Karpas-422 (cell line): ENCODE results near the gene MCHR2. TPM values are rescaled to one million over a fixed set of nuclear protein-coding genes. Genes with fewer than 3 reads are reported as not detected.

ENCODE experiments used
- DNase-seq: peaks from one replicate; pipeline ENCODE4 v3.0.0-alpha.2; 2015
- H2AFZ ChIP-seq: fragments of 200-600 bp; sonication (generic); 2 replicates; pipeline ENCODE4 v1.6.1; 2014; ENCODE audit warnings: antibody characterized with exemption, low read length, mixed read lengths
- H3K27ac ChIP-seq: fragments of 200-600 bp; sonication (generic); 2 replicates; pipeline ENCODE4 v1.5.1; 2014; ENCODE audit warnings: mild to moderate bottlenecking, low read length, moderate library complexity
- H3K27me3 ChIP-seq: fragments of 200-600 bp; sonication (generic); 2 replicates; pipeline ENCODE4 v1.6.1; 2014; ENCODE audit warnings: low read length, mixed read lengths
- H3K36me3 ChIP-seq: fragments of 200-600 bp; sonication (generic); 2 replicates; pipeline ENCODE4 v1.6.1; 2014; ENCODE audit warnings: low read length, mixed read lengths; ENCODE audit not compliant: insufficient read depth
- H3K4me1 ChIP-seq: fragments of 200-600 bp; sonication (generic); 2 replicates; pipeline ENCODE4 v1.6.1; 2014; ENCODE audit warnings: mild to moderate bottlenecking, low read length, mixed read lengths
- H3K4me2 ChIP-seq: fragments of 200-600 bp; sonication (generic); 2 replicates; pipeline ENCODE4 v1.6.1; 2014; ENCODE audit warnings: low read length, low read depth, mild to moderate bottlenecking; ENCODE audit not compliant: poor library complexity, severe bottlenecking
- H3K4me3 ChIP-seq: fragments of 200-600 bp; sonication (generic); 2 replicates; pipeline ENCODE4 v1.5.1; 2014; ENCODE audit warnings: mild to moderate bottlenecking, antibody characterized with exemption, low read length, mixed read lengths
- H3K79me2 ChIP-seq: fragments of 200-600 bp; sonication (generic); 2 replicates; pipeline ENCODE4 v1.6.1; 2014; ENCODE audit warnings: mild to moderate bottlenecking, low read length, mixed read lengths
- H3K9ac ChIP-seq: fragments of 200-600 bp; sonication (generic); 2 replicates; pipeline ENCODE4 v1.6.0; 2014; ENCODE audit warnings: low read length
- H3K9me2 ChIP-seq: fragments of 200-600 bp; sonication (generic), shearing (Covaris generic); replicated peaks from 2 replicates; pipeline ENCODE4 v1.6.0; 2014; ENCODE audit warnings: mild to moderate bottlenecking, low read length, moderate library complexity; ENCODE audit not compliant: insufficient read depth
- H3K9me3 ChIP-seq: fragments of 300-700, 200-600 bp; sonication (generic); 2 replicates; pipeline ENCODE4 v1.6.1; 2014; ENCODE audit warnings: low read length, mixed read lengths
- H4K20me1 ChIP-seq: fragments of 200-600 bp; sonication (generic); 2 replicates; pipeline ENCODE4 v1.6.1; 2014; ENCODE audit warnings: mild to moderate bottlenecking, antibody characterized with exemption, low read length, low read depth; ENCODE audit not compliant: insufficient read depth
- total RNA-seq: library from RNA; depleted of rRNA; stranded (reverse); fragments of >200 nt; shearing (Covaris generic); gene quantifications from 2 replicates; pipeline ENCODE4 v1.2.3, GENCODE V29; 2014; ENCODE audit warnings: low replicate concordance

The MCHR2 gene
- total RNA-seq, 1 experiment from 2014 or later, result not detected

GRCh38 chr6:99995916-99996315 lies 1.9 kb upstream of the MCHR2 start:
- Histone ChIP-seq H3K9ac (no peak overlapping the region), H3K4me2 (no peak overlapping the region), H3K4me3 (no peak overlapping the region), H2AFZ (no peak overlapping the region), H3K36me3 (no peaks in the 10 kb centered on the region), H3K9me3 (no peaks in the 10 kb centered on the region), H3K9me2 (no peaks in the 10 kb centered on the region), H4K20me1 (no peaks in the 10 kb centered on the region), H3K4me1 (peaks cover 7% of the 10 kb centered on the region), H3K27ac (no peak overlapping the region), H3K79me2 (no peaks in the 10 kb centered on the region), H3K27me3 (no peaks in the 10 kb centered on the region)
- DNase-seq, result no peak

GRCh38 chr6:99993146-99993532 lies 884 bp downstream of the MCHR2 start:
- DNase-seq, result peak; percentile 29
- Histone ChIP-seq H3K27me3 (no peaks in the 10 kb centered on the region), H3K79me2 (no peaks in the 10 kb centered on the region), H3K36me3 (no peaks in the 10 kb centered on the region), H2AFZ (no peak overlapping the region), H3K4me3 (no peak overlapping the region), H3K4me1 (no peaks in the 10 kb centered on the region), H3K9me3 (no peaks in the 10 kb centered on the region), H3K9ac (no peak overlapping the region), H3K27ac (no peak overlapping the region), H3K4me2 (no peak overlapping the region), H4K20me1 (no peaks in the 10 kb centered on the region), H3K9me2 (no peaks in the 10 kb centered on the region)

- Histone ChIP-seq H4K20me1 (no peaks in the 10 kb centered on the region), H3K9me2 (no peaks in the 10 kb centered on the region), H3K27ac (no peak overlapping the region), H3K4me2 (no peak overlapping the region), H3K4me1 (no peaks in the 10 kb centered on the region), H3K9ac (no peak overlapping the region), H3K9me3 (no peaks in the 10 kb centered on the region), H3K79me2 (no peaks in the 10 kb centered on the region), H2AFZ (no peak overlapping the region), H3K36me3 (no peaks in the 10 kb centered on the region), H3K4me3 (no peak overlapping the region), H3K27me3 (no peaks in the 10 kb centered on the region)
- DNase-seq, result peak; percentile 23
Observed at GRCh38 chr6:99991955-99992354, 2.1 kb downstream of the MCHR2 start.

GRCh38 chr6:99980741-99981140 lies 13.3 kb downstream of the MCHR2 start:
- Histone ChIP-seq H3K27me3 (no peaks in the 10 kb centered on the region), H3K79me2 (no peaks in the 10 kb centered on the region), H3K4me1 (no peaks in the 10 kb centered on the region), H3K4me2 (no peak overlapping the region), H3K9ac (no peak overlapping the region), H3K9me2 (no peaks in the 10 kb centered on the region), H4K20me1 (no peaks in the 10 kb centered on the region), H3K9me3 (no peaks in the 10 kb centered on the region), H3K27ac (no peak overlapping the region), H3K36me3 (no peaks in the 10 kb centered on the region), H3K4me3 (no peak overlapping the region), H2AFZ (no peak overlapping the region)
- no peak for DNase-seq

GRCh38 chr6:99979953-99980352 lies 14.1 kb downstream of the MCHR2 start:
- no peak for DNase-seq
- H3K36me3 ChIP-seq, result no peaks in the 10 kb centered on the region
- H3K9ac ChIP-seq, result no peak overlapping the region
- no peaks in the 10 kb centered on the region for H3K9me2 ChIP-seq
- no peaks in the 10 kb centered on the region for H4K20me1 ChIP-seq
- no peaks in the 10 kb centered on the region for H3K79me2 ChIP-seq
- H3K9me3 ChIP-seq, result no peaks in the 10 kb centered on the region
- no peak overlapping the region for H2AFZ ChIP-seq
- H3K4me3 ChIP-seq, result no peak overlapping the region
- H3K27me3 ChIP-seq, result no peaks in the 10 kb centered on the region
- no peaks in the 10 kb centered on the region for H3K4me1 ChIP-seq
- no peak overlapping the region for H3K4me2 ChIP-seq
- no peak overlapping the region for H3K27ac ChIP-seq

DNA sequence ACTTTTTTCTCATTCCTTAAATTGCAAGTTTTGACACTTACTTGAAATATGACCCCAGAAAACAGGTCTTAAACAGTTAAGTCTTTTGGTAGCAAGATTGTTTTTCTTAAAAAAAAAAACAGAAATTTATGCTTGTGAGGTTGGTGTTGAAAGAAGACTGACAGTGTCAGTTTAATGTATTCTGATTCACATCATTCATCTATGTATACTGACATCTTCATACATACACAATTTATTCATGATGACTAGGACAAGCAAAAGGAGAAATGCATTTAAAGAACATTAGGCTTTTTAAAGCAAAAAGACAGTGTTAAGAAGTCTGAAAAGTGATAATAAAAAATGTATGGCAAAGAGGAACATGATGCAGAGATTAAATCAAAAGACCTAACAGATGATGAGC lies 27.0 kb downstream of the MCHR2 start:
- Histone ChIP-seq H3K79me2 (no peaks in the 10 kb centered on the region), H3K36me3 (no peaks in the 10 kb centered on the region), H3K27me3 (no peaks in the 10 kb centered on the region), H3K9me3 (no peaks in the 10 kb centered on the region), H3K4me3 (no peak overlapping the region), H4K20me1 (no peaks in the 10 kb centered on the region), H2AFZ (no peak overlapping the region), H3K9me2 (no peaks in the 10 kb centered on the region), H3K4me1 (no peaks in the 10 kb centered on the region), H3K27ac (no peak overlapping the region), H3K4me2 (no peak overlapping the region), H3K9ac (no peak overlapping the region)
- no peak for DNase-seq

- no peaks in the 10 kb centered on the region for H3K36me3 ChIP-seq
- no peaks in the 10 kb centered on the region for H3K79me2 ChIP-seq
- no peak overlapping the region for H3K9ac ChIP-seq
- no peaks in the 10 kb centered on the region for H3K4me1 ChIP-seq
- no peak overlapping the region for H3K4me3 ChIP-seq
- H3K9me2 ChIP-seq, result no peaks in the 10 kb centered on the region
- H3K27ac ChIP-seq, result no peak overlapping the region
- H4K20me1 ChIP-seq, result no peaks in the 10 kb centered on the region
- H3K27me3 ChIP-seq, result no peaks in the 10 kb centered on the region
- no peaks in the 10 kb centered on the region for H3K9me3 ChIP-seq
- no peak overlapping the region for H3K4me2 ChIP-seq
- no peak for DNase-seq
- H2AFZ ChIP-seq, result no peak overlapping the region
Observed at GRCh38 chr6:99960027-99960426, 34.0 kb downstream of the MCHR2 start.

DNA sequence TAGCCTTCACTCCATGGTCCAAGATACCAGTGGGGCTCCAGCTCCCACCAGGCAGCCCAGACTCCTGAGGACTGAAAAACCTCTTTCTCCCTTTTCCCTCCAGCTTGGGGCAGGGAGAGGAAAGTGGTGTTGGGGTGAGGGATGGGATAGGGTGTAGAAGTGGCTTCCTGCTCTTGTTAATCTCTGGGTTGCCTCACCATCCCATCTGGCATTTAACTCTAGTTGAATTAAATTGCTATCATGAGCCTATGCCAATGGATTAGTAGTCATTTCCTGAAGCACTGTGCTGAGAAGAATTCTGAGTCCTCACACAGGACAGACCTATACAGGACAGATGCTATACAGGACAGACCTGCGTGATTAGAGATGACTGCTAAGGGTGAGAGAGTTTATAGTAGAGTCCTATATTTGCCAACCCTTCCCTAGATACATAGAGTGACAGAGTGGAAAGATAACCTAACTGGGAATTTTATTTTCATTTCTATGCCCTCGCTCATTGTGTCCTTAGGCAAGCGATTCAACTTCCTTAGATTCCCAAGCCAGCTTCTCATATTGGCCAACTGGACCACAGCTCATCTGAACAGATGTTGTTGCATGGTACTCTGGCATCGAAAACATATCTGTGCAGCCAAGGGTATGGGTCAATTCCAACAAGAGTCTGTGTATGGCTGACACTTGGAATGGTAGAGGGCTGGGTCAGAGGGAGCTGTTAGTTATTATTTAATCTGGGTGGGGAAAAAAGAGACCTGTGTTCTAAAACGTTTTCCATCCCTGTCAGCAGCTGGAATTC lies 42.8 kb downstream of the MCHR2 start:
- H3K4me2 ChIP-seq, result no peak overlapping the region
- H3K4me1 ChIP-seq, result no peaks in the 10 kb centered on the region
- no peak overlapping the region for H3K4me3 ChIP-seq
- no peaks in the 10 kb centered on the region for H3K9me3 ChIP-seq
- H3K27me3 ChIP-seq, result no peaks in the 10 kb centered on the region
- no peak overlapping the region for H2AFZ ChIP-seq
- DNase-seq, result no peak
- no peak overlapping the region for H3K27ac ChIP-seq
- no peaks in the 10 kb centered on the region for H4K20me1 ChIP-seq
- H3K9me2 ChIP-seq, result no peaks in the 10 kb centered on the region
- H3K9ac ChIP-seq, result no peak overlapping the region
- H3K36me3 ChIP-seq, result no peaks in the 10 kb centered on the region
- H3K79me2 ChIP-seq, result no peaks in the 10 kb centered on the region
